Ureter (tissue), 1 donor: ENCODE results near the gene CD82. TPM values are rescaled to one million over a fixed set of nuclear protein-coding genes. Genes with fewer than 3 reads are reported as not detected.
"Not testable (repeated sequence)": the region's sequence is repeated elsewhere in the genome, so short reads cannot be mapped to it uniquely, and the experiment has no call there.

Experiments
- DNase-seq: peaks from one replicate; pipeline ENCODE4 v3.0.0-alpha.2; 2020; ENCODE audit warnings: low spot score
- total RNA-seq: library from RNA; stranded (reverse); gene quantifications from one replicate; pipeline ENCODE4 v1.2.4, GENCODE V29; 2023
- donor health status: DM: yes; HTN: yes; CAD: no.

Gene CD82
- total RNA-seq, 1 donor from 2014 or later, result 148 TPM

DNA sequence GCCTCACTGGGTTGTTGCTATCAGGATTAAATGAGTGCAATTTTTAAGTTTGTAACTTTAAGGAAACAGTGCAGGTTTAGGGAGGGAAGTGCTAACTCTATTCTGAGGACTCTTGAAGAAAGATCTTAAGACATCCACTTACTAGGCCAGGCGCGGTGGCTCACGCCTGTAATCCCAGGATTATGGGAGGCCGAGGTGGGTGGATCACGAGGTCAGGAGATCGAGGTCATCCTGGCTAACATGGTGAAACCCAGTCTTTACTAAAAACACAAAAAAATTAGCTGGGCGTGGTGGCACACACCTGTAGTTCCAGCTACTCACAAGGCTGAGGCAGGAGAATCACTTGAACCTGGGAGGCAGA is 5.5 kb upstream of the CD82 start:
- not testable (repeated sequence) for DNase-seq

DNA sequence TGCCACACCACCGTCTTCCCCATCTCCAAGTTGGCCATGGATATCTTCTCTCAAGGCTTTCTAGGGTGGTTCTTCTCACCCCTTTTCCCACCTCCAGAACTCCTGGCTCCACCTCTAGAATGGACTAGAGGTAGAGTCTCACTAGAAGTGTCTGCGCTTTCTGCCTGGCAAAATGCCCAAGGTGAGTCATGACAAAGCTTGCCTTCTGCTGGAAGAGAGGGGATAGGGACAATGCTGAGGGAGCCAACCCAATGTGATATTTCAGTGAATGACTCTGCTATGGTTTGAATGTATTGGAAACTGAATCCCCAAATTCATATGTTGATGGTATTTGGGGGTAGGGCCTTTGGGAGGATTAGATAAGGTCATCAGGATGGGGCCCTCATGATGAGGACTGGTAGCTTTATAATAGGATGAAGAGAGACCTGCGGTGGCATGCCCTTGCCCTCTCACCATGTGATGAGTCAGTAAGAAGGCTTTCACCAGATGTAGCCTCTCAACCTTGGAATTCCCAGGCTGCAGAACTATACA is 4.1 kb upstream of the CD82 start:
- DNase-seq, result no peak

DNA sequence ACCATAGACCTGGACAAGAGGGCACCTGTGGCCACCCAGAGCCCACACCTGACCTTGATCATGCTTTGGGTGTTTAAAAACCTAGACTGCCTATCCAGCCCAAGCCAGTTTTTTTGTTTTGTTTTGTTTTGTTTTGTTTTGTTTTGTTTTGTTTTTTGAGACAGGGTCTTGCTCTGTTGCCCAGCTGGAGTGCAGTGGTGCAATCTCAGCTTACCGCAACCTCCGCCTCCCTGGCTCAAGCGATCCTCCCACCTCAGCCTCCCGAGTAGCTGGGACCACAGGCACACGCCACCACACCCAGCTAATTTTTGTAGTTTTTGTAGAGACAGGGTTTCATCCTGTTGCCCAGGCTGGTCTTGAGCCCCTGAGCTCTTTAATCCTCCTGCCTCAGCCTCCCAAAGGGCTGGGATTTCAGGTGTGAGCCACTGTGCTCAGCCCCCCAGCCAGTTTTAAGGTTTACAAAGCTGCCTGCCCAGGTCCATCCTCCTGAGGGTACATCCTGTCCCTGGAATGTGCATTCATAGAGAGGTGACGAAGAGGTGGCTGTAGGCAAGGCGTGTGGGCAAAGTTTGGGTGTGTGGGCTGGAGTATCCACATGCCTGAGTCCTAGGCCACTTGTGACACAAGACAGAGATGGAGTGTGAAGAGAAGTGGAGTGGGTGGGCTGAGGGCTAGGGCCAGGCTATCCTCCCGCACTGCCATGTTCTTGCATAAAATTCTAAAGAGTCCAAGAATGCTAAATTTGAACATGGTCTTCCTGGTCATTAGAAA is 3.3 kb upstream of the CD82 start:
- DNase-seq, result no peak

DNA sequence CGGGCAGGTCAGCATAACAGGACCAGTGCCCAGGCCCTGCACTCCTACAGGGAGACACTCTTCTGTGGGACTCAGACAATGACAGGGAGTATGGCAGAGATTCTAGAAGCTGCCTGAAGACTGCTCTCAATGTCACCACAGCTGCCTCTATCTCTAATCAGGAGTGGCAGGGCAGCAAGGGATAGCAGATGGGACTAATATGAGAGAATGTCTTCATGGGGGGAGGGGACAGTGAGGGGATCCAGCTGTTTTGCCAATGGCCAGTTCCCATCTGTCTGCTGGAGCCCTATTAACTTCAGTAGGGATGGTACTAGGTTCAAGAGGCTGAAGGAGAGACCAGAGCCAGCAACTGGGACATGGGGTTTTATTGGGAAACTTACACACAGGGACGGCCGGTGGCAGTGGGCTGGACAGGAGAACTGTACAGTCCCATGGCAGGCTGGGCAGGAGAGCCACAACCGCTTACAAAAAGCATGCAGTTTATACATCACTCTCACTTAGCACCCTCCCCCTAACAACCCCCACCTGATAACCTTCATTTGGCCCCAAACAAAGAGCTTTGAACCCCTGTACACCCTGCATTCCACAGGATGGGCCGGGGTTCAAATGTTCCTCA is 2.5 kb upstream of the CD82 start:
- DNase-seq, result no peak

DNA sequence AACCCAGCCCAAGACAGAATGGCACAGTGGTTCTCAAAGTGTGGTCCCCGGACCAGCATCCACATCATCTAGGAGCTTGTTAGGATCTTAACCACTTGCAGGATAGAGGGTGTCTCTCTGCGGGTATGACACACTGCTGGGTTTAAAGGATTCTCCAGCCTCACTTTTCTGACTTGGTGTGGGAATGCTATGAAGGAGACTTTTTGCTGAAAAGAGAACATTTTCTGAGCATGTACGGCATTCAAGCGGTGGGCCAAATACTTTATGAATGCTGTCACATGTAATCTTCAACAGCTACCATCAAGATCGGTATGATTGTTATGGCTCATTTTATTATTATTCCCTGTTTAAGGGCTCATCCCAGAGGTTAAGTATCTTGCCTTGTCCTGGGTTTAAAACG is 1.8 kb upstream of the CD82 start:
- no peak for DNase-seq

DNA sequence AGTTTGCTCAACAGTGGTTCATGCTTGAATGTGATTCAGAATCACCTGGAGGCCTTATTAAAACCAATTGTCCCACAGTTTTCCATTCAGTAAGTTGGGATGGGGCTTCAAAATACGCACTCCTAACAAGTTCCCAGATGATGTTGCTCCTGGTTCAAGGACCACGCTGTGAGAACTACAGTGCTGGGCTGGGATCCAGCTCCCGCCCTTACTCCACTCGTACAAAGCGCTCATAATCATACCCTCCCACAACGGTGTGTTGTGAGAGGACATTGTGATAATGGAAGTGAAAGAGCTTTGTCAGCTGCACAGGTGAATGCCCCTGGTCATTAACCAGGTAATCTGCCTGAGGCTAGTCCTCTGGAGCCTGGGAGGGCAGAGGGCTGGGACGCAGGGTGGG is 1.3 kb upstream of the CD82 start:
- no peak for DNase-seq

DNA sequence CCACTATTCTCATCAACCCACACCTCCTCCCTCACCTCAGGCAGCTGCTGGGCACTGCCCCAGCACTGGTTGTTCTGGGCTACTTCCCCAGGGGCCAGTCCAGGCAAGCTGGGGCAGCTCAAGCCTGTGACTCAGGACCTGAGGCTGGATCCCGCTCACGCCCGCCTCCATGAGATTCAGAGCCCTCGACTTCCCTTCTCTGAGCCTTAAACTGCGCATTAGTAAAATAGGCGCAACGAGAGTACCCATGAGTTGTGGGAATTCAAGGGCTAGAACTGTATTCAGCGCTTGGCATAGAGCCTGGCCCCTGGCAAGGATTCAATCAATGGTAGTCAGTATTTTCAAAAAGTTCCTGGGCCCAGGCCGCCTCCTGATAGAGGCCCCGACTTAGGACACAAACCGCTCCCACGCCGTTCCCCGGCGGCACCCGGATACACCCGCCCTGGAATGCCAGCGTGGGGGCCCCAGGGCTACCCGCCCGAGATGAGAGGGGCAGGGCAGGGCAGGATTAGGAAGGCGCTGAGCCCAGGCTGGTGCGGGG is 723 bp upstream of the CD82 start:
- peak; percentile 91 for DNase-seq

DNA sequence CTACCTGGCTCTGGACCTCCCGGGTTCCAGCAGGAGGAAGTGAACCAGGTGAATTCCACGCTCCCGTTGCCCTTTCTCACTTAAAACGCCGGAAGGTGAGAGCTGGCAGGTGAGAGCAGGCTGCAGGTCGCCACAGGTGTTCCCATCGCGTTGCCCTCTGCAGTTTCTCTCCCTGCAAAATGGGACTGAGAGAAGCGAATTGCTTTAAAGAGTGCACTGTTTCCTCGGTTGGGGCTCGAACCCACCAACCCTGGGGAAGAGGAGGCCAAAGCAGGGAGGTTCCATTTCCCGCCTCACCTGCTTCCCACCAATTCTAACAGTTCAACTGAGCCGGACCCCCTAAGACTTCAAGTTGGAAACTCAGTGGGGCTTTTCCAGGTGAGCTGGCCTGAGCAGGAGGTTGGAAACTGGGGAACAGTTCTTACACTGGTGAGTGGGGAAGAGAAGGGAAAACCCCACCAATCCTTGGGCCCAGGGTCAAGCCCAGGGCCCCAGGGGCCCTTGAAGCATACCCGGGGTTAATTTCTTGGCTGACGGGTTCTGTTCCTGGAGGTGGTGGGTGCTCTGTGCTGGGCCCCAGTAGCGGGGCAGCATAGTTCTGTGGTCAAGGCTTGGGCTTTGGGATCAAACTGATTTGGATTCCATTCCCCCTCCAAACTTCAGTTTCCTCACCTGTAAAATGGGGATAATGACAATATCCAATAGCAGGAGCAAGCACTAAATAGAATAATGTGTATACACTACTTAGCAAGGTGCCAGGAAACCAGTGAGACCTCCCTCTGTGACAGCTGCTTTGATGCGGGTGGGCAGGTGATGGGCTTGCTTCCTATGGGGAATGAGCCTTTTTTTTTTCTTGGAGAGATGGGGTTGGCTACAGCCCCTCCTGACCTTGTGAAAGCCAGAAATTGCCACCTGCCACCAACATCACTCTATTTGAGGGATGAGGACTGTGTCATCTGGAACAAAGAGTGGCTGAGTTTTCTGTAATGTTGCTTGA is 788 bp downstream of the CD82 start:
- DNase-seq, result no peak

DNA sequence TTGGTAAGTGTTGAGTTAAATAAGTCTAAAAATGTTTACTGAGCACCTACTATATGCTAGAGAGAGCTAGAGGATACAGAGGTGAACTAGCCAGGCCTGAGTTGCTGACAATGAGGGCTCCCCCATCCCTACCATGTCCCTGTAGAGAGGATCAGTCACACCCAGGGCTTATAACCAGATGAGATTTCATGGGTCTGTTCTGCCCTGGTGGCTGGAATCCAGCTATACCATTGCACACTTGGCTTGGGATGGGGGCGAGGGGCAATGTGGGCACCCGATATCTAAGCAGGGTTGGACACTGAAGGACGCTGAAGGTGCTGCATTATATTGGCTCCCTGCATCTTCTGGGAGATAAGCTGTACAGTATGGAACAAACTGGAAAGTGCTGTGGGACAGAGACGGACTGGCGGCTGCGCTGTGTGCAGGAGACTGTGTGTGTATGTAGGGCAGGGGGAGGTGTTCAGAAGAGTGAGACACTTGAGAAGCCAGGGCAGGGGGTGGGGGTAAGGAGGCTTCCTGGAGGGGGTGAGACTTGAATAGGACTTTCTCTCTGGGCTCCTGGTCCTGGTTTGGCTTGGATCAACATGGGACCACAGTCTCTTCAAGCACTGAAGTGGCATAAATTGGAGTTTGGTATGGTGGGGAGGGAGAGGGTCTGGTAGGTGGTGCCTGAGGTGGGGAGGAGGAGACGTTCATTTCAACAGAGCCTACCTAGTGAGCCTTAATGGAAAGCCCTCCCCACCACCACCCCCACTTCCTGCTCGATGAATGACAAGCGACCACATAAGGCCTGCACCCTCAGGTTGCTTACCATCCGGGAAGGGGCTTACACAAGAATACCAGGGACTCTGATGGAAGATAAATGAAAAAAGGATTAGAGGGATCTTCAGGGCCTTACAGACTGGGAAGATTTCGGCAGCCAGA is 1.8 kb downstream of the CD82 start:
- DNase-seq, result no peak

DNA sequence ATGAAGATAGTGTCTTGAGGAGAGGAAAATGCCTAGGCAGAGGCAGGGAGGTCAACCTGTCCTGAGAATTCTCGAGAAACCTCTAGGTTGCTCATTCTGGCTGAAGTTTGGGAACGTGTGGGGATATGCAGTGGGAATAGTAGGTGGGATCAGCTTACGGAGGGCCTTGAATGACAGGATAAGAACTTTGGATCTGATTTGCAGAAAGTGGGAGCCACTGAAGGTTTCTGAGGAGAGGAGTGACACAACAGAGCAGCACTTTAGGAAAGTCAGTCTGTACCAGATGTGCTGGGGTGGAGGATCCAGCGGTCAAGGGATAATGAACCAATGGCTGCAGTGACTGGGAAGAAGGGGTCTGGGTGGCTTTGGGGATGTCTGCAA is 2.4 kb downstream of the CD82 start:
- DNase-seq, result no peak

DNA sequence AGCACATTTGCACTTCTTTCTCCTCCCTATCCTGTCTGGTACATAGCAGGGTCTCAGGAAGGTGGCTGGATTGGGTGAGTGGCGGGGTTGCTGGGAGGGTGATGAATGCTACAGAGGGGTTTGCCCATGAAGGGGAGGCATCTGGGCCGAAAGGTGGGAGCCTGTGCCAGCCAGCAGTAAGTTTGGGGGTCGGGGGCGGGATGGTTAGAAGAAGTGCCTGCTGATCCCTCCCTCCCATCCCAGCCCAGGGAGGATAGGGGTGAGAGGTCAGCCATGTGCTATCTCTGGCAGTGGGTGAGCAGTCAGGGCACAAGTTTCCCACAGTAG is 2.8 kb downstream of the CD82 start:
- DNase-seq, result no peak

DNA sequence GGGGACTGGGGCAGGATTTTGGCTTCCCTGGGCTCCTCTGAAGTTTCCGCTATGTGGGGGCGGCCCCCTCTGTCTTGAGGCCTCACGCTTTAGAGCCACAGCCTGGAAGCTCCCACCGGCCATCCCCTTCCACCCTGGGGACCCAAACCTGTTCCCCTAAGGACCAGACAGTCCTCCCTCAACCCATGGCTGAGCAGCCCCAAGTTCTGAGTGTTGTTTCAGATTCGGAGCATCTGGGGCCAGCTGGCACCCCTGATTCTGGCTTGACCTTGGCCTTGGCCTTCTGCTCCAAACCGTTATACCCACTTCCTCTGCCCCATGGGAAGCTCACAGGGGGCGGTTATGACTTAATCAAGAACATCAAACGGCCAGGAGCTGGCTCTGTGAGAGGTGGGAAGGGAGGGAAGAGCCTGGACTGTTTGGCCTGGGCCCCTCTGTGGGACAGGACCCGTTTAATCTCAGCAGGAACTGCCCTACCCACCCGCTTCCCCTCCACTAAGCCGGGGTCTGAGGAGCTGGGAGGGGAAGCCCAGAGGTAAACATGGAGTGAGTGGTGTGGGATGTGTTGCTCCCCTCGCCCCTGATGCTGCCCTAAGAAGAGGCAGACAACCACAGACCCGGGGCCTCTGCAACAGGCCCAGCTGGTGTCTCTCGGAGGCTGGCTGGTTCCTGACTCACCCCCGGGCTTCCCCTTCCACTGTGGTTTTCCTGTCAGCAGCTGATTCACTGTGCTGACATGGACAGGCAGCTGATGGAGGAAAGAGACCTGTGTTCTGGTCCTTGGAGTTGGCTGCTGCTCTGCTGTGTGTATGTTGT is 3.4 kb downstream of the CD82 start:
- peak; percentile 79 for DNase-seq

DNA sequence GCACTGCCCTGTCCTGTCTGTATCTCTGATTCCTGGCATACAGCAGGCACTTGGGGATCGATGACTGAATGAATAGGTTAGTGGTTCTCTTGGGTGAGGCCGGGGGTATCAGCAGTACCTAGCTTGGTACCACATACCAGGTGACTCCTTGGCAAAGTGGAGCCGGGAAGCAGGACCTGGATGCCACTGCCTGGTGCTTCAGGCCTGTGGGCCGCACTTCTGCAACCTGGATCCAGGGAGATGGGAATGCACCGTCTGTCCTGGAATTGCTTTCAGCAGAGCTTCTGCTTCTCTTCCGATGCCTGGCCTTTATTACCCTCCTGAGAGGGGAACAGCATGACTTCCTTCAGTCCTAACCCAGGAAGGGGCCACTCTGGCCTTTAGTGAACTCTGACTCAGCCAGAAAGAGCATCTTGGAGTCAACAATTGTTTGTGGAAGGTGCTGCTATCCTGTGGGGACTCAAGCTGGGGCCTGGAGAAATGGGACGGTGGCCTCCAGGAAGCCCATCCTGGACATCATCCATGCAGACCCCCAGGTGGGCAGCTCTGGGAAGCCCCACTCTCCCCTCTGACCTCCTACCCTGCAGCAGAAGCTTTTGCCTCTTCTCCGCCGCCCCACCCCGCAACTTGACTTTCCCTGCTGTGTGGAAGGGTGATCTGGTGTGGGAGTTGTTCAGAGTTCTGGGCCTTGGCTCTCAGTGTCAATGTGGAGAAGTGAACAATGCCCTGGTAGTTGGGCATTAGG is 5.1 kb downstream of the CD82 start:
- DNase-seq, result no peak

DNA sequence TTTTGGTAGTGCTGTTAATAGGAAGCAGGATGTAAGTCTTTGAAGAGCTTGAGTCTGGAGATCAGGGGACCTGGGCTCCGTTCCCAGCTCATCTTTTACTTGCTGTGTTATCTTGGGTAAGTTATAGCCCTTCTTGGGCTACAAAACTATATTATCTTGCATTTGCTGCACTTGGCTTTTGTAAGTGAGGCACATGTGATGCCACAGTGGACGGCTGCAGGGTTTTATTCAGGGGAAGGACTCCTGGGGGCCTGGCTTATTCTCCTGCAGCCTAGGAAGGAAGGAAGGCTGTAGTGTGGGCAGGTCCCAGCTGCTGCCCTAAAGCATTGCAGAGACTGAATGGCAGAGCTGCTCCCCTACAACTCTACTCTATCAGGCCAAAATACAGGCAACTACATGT is 6.4 kb downstream of the CD82 start:
- DNase-seq, result no peak

DNA sequence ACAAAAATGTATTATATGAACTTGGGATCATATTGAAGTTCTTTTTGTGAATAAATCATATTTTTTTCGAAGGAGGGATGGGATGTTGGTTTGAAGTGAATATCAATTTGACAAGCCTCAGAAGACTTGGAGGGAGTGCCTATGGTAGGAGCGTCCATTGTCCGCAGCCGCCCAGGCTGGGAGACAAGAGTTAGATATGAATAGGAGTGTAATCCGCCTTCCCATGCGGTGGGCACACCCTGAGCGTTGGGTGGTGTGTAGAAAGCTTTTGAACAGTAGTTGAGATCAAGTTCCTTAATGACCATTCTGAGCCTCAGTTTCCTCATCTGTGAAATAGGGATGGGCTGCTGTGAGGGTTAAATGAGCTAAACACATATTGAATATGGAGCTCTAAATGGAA is 7.0 kb downstream of the CD82 start:
- no peak for DNase-seq

DNA sequence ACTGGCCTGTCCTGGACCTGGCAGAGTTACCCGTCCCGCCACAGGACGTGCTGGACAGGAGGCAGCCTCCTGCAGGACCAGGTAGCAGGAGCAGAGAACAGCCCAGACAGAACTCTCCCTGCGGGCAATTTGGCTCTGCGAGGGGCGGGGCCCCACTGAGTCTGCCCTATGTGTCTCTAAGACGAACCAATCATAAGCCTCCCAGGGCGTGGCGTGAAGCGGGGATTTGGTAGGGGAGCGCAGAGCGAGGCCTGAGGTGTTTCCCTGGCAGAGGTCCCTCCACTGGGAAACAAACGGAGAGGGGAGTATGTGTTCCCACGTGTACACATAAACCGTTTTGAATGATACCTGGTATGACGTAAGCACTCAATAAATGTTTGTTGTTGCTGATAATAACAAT is 7.4 kb downstream of the CD82 start:
- DNase-seq, result no peak

DNA sequence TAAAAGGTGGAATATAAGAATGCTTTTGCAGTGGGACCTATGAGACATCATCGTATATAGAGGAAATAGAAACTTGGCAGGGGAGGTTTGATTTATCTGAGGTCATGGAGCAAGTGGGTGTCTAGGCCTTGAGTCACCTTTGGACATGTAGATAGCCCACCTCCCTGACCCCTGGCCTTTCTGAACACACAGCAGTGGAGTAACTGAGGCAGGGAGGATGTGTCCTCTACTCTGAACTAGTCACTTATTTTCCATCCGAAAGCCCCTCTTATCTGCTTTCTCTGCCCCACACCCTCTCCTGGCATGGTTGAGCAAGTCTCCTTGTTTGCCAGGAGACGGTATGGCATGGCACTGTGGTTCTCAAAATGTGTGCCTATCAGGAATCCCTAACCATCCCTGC is 7.9 kb downstream of the CD82 start:
- no peak for DNase-seq

DNA sequence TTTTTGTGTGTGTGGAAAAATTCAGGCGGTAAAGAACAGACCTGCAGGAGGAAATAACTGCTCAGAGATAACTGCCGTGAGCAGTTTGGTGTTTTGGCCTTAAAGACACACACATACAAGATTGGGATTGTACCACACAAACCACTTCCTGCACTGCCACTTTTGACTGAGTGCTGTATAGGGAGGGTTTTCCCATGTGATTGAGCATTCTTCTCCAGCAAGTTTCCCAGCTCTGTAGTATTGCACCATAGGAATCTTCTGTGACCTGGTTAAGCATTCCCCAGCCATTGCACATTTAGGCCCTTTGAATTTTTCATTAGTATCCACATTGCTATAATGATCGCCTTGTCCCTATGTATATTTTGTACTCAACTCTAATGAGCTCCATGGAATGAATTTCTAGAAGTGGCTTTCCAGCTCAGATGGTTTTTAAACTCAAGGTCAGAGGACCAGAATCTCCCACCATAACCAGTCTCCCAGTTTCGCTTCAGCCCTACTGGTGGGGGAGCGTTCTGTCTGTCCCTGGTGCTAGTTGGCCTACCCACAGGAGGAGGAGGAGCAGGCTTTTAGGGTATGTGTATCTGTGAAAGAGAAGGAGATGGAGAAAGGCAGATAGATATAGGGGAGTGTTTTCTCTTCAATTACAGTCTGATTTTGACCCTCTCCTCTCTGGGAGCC is 9.3 kb downstream of the CD82 start:
- peak; percentile 60 for DNase-seq

DNA sequence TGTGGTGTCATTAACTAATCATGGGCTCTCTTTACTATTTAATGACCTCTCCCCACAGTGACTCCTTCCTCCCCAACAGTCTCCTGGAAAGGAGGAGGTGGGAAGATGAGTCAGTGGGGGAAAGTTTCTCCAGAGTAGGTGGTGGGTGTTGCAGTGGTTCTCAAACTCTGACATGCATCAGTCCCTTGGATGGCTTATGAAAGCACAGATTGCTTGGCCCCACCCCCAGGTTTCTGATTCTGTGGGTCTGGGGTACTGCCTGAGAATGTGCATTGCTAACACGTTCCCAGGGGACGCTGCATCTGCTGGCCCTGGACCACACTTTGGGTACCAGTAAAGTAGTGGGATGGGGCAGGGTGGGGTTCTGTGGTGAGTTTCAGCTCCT is 9.8 kb downstream of the CD82 start:
- no peak for DNase-seq
